ENCODE measurements around the gene GIGYF2.
"Not testable (repeated sequence)": the region's sequence is repeated elsewhere in the genome, so short reads cannot be mapped to it uniquely, and the experiment has no call there.

The GIGYF2 gene

DNA sequence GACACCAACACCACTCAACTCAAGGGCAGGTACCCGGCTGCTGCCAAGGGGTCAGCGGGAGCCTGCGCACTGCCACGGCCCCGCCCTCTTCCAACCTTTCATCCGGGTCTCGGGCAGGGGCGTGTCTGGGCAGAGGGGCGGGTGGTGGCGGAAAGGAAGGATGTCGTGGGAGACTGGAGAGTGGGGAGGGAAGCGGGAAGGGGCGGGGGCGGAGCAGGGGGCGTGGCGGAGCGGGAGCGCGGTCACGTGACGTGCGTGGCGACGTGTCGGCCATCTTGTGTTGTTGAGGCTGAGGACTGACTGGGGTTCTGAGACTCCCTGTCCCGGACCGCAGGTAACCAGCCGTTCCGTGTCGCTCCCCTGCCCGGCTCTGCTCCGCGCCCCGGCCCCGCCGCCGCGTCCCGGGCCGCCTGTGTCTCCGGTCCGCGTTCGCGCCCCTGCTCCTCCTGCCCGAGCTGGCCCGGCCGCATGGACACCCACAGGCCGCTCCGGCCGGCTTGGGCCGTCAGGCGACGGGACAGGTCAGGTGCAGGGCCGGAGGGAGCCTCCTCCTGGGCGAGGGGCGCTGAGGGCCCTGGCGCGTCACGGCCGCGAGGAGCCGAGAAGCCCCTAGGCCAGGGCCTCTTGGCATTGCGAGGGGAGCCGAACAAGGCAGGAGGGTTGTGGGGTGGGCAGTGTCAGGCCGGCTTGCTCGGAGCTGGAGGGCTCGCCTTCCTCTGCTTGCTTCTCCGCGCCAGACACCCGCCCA lies at the start of gene GIGYF2:
Gene GIGYF2, plus strand, starts transcription at position 273 of the 748 bp plus-strand sequence. CDS start 37,867 bp downstream, outside the sequence.
- DNase-seq (ENCODE audit: low spot score): peak; percentile 95

DNA sequence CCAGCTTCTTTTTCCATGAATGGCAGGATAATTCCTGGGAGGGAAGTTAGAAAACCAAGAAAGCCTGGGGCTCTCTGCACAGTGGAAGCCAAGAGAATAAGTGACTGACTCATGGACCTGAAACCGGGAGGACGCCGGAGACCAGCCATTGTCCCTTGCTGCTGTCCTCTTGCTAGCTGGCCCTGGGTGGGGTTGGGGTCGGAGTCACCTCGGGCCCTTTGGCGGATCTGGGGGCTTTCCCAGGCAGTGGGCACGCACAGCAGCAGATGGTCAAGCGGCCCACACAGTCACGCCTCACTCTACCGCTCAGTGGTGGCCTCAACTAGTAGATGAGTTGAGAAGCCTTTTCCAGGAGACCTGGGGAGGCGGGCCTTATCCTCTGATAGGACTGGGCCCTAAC lies 48.1 kb upstream of the GIGYF2 start:
- DNase-seq (ENCODE audit: low spot score): no peak

DNA sequence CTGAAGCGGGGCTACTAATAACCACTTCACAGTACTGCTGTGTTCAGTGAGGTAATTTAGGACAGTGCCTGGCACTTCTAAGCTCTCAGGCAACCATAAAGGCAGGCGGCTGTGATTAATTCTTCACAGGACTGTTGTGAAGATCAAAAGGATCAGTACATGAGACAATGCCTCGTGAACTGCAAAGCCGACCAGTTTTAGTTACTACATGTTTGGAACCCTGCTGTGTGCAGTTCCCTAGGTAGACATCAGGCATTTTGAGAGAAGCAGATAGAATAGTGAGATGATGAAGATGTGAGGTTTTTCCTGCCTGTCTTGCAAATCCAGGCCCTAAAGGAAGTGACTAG lies 44.7 kb upstream of the GIGYF2 start:
- DNase-seq (ENCODE audit: low spot score): peak; percentile 72

DNA sequence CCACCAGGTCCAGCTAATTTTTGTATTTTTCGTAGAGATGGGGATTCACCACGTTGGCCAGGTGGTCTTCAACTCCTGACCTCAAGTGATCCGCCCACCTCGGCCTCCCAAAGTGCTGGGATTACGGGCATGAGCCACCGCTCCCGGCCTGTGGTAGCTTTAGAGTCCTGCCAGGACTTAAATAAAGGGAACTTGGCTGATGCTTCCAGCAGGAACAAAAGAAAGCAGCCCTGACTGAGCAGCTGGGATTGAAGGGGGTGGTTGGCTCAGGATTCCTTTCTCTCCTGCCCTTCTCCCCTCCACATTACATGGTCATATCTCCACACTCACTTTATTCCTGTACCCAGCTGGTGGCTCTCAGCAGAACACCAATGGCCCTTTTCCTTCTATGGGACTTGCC lies 43.7 kb upstream of the GIGYF2 start:
- DNase-seq (ENCODE audit: low spot score): no peak

GRCh38 chr2:232655392-232655791 lies 41.7 kb upstream of the GIGYF2 start:
- no peak for DNase-seq (ENCODE audit: low spot score)

GRCh38 chr2:232658217-232658785 lies 38.8 kb upstream of the GIGYF2 start:
- no peak for DNase-seq (ENCODE audit: low spot score)

DNA sequence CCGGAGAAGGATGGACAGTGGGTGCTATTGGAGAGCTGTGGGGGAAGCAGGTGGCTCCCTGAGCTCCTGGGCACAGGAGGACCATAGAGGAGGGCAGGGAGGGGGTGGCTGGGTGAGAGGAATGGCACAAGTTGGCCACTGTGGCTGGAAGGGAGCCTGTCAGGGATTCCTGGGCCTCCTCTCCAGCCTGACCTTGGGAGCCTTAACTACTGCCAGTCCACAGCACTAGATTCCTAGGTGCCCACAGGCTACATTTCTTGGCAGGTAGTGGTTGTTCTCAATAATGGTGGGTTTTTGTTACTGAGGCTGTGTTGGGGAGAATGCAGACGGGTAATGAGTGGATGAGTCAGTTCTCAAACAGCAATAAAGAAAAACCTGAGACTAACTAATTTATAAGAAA lies 37.8 kb upstream of the GIGYF2 start:
- no peak for DNase-seq (ENCODE audit: low spot score)

GRCh38 chr2:232662486-232663260 lies 34.5 kb upstream of the GIGYF2 start:
- no peak for DNase-seq (ENCODE audit: low spot score)

GRCh38 chr2:232666051-232666805 lies 30.9 kb upstream of the GIGYF2 start:
- no peak for DNase-seq (ENCODE audit: low spot score)

GRCh38 chr2:232667989-232668583 lies 29.0 kb upstream of the GIGYF2 start:
- no peak for DNase-seq (ENCODE audit: low spot score)

DNA sequence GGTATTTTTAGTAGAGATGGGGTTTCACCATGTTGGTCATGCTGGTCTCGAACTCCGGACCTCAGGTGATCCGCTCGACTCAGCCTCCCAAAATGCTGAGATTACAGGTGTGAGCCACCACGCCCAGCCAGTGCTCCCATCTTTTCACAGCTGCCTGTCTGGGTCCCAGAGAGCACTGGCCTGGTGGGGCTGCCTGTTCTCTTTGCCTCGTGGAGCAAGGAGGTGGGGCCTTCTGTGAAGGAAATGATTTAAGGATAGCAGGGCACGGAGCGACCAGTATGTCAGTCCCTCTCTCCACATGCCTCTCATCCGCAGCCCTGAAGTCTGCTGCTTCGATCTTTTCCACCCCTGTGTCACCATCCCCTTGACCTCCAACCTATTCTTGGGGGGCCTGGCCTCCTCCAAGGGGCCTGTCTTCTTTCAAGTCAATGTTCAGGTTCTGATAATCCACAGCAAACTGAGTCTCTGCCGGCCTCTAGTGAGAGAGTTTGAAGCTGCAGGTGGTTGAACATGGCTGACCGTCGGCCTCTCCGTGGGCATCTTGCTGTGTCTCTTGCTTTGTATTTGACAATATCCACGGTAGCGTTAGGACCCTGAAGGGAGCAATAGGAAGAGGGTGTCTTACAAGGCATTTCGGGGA lies 28.2 kb upstream of the GIGYF2 start:
- DNase-seq (ENCODE audit: low spot score): no peak

- no peak for DNase-seq (ENCODE audit: low spot score)
These were observed 24.5 kb upstream of the GIGYF2 start for GRCh38 chr2:232672588-232672987.

DNA sequence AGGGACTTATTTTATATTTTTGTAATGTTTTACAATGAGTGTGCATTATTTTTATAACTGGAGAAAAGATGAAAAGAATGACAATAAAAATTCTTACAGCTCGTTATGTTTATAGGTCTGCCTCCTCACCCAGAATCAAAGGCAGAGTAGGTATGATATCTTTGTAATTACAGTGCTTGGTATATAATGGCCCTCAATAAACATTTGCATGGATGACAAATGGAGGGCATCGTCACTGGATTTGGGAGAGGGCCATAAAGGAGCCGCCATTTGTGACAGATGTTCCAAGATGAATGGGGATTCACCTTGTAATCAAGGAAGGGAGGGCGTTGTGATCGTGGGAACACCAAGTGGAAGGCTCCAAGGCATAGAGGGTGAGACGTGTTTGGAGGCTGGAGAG lies 22.6 kb upstream of the GIGYF2 start:
- DNase-seq (ENCODE audit: low spot score): no peak

DNA sequence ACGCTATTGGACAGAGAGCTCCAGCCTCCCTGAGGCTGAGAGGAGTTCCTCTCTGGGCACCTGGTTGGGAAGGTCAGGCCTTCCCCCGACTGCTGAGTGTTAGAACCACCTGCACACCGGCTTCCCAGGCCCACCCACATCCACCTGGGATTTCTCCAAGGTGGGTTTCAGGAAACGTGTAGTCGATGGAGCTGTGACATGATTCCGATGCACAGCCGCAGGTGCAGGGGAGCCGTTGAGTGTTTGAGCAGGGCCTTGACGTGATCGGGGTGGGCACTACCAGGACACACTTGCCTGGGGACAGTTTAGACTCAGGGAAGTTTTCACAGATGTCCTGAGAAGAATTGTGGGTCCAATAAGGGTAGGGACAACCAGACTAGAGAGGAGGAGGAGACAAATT lies 21.8 kb upstream of the GIGYF2 start:
- DNase-seq (ENCODE audit: low spot score): no peak

DNA sequence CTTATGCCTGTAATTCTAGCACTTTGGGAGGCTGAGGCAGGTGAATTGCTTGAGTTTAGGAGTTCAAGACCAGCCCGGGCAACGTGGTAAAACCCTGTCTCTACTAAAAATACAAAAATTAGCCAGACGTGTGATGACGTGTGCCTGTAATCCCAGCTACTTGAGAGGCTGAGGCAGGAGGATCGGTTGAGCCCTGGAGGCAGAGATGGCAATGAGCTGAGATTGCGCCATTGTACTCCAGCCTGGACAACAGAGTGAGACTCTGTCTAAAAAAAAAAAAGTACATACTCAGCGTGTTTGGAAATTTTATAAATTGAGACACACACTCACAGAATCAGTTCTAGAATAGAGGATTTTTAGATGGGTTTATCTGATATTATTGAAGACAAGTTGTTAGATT lies 17.1 kb upstream of the GIGYF2 start:
- DNase-seq (ENCODE audit: low spot score): no peak

GRCh38 chr2:232681527-232681926 lies 15.6 kb upstream of the GIGYF2 start:
- DNase-seq (ENCODE audit: low spot score): no peak

- no peak for DNase-seq (ENCODE audit: low spot score)
These were observed 13.8 kb upstream of the GIGYF2 start for GRCh38 chr2:232683368-232683767.

- not testable (repeated sequence) for DNase-seq (ENCODE audit: low spot score)
These were observed 11.7 kb upstream of the GIGYF2 start for GRCh38 chr2:232685391-232685790.

DNA sequence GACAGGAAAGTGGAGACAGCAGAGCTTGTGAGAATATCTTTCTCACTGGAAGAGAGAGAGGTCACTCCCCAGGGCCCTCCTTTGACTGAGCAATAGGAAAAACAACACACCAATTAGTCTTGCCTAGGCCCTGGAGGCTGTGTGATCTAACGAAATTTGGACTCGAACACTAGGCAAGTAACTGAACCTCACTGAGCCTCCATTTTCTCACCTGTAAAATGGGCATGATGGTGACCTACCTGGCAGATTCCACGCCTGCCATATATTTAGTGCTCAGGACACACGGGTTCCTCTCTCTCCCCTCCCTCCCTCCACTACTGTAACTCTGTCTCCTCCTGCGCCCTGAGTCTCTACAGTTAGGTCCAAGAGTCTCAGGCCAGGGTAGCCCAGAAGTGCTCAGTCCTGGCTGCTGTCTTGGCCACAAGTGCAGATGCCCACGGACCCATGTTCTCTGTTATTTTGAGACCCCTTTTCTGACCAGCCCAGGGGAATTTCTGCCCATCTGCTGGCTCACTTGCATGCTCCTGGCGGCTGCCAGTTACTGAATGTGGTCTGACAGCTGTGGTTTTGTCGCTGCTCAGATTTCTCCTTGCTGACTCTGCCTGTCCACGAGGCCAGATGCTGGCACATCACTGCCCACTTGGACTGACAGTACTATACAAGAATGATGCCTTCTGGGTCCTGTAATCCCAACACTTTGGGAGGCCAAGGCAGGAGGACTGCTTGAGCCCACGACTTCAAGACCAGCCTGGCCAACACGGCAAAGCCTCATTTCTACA lies 9.6 kb upstream of the GIGYF2 start:
- DNase-seq (ENCODE audit: low spot score): no peak

DNA sequence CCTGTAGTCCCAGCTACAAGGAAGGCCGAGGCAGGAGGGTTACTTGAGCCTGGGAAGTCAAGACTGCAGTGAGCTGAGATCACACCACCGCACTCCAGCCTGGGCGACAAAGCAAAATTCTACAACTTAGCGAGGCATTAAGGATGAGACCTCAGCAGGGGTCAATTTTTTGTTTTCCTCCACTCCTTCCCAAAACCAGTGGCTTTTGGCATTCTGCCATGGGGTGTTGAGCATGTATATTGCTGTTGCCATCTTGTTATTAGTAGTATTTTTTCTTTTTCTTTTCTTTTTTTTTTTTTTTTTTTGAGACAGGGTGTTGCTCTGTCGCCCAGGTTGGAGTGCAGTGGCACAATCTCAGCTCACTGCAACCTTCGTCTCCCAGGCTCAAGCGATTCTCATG lies 8.9 kb upstream of the GIGYF2 start:
- DNase-seq (ENCODE audit: low spot score): no peak

Data from SW480 (cell line).